GM18505 (cell line): ENCODE data around the gene RAD17.
"Not testable (repeated sequence)": the region's sequence is repeated elsewhere in the genome, so short reads cannot be mapped to it uniquely, and the experiment has no call there.

Source experiments
- ATAC-seq: cut with Tn5 transposase; IDR thresholded peaks from one replicate; pipeline ENCODE4 v1.9.1; 2021; ENCODE audit not compliant: unreplicated experiment
- POLR2A ChIP-seq: IDR thresholded peaks from 4 replicates; pipeline ENCODE4 v1.6.1; 2011; ENCODE audit warnings: borderline replicate concordance; ENCODE audit not compliant: insufficient read depth, insufficient read length; ENCODE audit errors: extremely low read depth

RAD17 gene

GRCh38 chr5:69431424-69432303, 62.0 kb downstream of the RAD17 start:
- TF ChIP-seq POLR2A: no peak
- ATAC-seq: no peak

GRCh38 chr5:69432412-69433206, 63.0 kb downstream of the RAD17 start:
- ATAC-seq: no peak
- no peak for TF ChIP-seq POLR2A

DNA sequence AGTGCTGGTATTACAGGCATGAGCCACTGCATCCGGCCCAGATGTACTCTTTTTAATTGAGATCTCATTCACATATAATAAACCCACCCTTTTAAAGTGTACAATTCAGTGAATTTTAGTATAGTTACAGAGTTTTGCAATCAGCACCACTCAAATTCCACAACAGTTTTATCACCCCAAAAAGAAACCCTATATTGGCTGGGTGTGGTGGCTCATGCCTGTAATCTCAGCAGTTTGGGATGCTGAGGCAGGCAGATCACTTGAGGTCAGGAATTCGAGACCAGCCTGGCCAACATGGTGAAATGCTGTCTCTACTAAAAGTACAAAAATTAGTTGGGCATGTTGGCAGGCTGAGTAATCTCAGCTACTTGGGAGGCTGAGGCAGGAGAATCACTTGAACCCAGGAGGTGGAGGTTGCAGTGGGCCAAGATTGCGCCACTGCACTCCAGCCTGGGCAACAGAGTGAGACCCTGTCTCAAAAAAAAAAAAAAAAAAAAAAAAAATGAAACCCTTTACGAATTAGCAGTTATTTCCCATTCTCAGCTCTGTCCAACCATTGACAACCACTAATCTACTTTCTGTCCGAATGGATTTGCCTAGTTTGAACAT, 65.8 kb downstream of the RAD17 start:
- not testable (repeated sequence) for ATAC-seq

- no peak for ATAC-seq
- no peak for TF ChIP-seq POLR2A
These were observed 74.6 kb downstream of the RAD17 start for GRCh38 chr5:69444127-69444754.

- TF ChIP-seq POLR2A: no peak
- ATAC-seq: no peak
These were observed 79.9 kb downstream of the RAD17 start for GRCh38 chr5:69449511-69449910.

DNA sequence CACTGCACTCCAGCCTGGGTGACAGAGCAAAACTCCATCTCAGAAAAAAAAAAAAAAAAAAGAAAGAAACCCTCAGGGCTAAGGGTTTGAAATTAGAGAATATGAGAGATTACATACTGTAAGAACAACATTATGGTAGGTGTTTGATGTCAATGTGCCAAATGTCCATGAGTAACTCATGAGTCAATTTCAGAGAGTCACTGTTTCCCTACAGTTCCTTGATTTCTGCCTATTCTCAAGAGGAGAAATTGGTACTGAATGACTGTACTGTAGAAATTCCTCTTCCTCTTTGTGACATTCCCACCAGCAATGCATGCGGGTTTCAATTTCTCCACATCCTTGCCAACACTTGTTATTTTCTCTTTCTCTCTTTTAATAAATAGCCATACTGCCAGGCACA, 80.5 kb downstream of the RAD17 start:
- TF ChIP-seq POLR2A: no peak
- ATAC-seq: no peak

- ATAC-seq: not testable (repeated sequence)
These were observed 80.9 kb downstream of the RAD17 start for GRCh38 chr5:69450527-69450926.

DNA sequence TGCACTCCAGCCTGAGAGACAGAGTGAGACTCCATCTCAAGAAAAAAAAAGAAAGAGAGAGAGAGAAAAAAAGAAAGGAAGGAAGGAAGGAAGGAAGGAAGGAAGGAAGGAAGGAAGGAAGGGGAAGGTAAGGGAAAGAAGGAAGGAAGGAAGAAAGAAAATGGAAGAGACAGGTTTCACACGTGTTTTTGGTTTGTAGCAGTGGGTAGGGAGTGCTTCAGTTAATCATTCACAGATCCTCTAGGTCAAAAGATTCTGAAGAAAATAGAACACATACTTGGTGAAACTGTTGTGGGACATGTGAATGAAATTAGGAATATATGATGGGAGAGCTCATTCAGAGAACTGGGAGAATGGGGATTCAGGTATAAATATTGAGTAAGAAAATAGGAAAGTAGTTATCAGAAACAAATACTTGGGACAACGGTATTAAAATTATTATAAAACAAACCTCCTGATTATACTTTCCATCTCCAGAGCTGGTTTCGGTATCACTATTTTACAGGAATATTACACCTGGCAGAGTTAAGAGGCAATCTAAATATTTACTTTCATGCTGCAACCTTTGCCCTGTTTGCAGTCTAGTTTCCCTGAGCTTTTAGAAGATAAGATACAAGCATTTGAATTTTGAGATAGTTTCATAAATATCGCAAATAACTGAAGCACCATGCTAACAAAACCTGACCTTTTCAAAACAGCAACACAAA, 82.5 kb downstream of the RAD17 start:
- no peak for TF ChIP-seq POLR2A
- ATAC-seq: no peak

DNA sequence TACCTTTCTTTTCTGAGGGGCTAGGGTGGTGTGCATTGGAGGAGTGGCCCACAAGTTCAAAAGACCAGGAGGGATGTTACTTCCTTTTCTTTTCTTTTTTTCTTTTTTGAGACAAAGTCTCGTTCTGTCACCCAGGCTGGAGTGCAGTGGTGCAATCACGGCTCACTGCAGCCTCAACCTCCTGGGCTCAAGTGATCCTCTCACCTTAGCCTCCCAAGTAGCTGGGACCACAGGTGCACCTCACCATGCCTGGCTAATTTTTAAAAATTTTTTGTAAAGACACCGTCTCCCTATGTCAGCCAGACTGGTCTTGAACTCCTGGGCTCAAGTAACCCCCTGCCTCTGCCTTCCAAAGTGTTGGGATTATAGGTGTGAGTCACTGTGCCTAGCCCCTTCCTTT, 83.9 kb downstream of the RAD17 start:
- ATAC-seq: not testable (repeated sequence)

DNA sequence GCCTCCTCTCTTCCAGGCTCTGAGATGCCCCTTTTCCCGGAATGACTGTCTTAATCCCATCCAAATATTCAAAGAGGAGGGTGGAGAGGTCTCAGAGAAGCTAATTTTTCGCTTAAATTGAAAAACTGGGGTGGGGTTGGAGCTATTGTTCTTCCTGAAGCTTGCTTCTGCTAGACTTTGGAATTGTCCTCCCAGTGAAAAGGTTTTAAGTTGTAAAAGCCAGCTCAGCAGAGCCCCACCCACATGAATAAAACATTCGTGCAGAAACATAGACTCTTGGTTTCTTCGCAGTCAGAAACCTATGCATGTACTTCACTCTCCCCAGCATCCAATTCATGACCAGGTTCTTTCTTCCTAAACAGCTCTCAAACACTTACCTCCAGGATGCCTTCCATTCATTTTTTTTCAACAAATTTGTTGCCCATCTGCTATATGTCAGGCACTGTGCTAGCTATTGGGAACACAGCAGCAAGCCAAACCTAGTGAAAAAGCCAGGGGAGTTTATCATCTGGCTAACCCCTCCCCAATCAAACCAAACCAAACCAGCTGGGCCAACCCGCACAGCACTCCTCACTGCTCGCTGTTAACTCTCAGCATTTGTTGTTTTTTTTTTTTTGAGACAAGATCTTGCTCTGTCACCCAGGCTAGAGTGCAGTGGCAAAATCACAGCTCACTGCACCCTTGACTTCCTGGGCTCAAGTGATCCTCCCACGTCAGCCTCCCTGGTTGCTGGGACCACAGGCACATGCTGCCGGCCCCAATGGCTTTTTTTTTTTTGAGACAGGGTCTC, 85.0 kb downstream of the RAD17 start:
- no peak for TF ChIP-seq POLR2A
- no peak for ATAC-seq

DNA sequence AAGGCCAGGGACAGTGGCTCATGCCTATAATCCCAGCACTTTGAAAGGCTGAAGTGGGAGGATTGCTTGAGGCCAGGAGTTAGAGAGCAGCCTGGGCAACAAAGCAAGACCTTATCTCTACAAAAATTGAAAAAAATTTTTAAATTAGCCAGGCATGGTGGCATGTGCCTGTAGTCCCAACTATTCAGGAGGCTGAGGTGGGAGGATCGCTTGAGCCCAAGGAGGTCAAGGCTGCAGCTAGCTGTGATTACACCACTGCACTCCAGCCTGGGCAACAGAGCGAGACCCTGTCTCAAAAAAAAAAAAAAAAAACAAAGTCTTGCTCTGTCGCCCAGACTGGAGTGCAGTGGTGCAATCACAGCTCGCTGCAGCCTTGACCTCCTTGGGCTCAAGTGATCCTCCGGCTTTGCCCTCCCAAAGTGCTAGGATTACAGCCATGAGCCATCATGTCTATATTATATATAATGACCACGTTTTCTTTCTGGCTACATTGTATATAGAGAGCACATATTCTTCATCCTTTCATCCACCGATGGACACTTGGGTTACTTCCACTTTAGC, 85.9 kb downstream of the RAD17 start:
- ATAC-seq: not testable (repeated sequence)

DNA sequence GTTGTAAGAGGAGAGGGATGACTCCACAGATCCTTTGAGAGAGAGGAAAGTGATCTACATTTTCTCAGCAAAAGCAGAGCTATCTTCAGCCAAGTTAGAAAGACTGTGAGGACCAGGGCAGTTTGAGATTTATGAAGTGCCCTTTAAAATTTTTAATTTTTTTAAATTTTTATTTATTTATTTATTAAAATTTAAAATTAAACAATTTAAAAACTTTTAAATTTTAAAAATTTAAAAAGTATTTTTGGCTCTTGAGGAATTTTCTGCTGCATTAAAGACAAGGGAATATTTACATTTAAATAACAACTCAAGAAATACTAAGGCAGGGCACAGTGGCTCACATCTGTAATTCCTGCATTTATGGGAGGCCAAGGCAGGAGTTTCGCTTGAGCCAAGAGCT, 92.6 kb downstream of the RAD17 start:
- TF ChIP-seq POLR2A: no peak

More for the DNA sequence above, 92.6 kb downstream of the RAD17 start:
- ATAC-seq: no peak
